ENCODE measurements around the gene MOB1B.

- TF ChIP-seq SUZ12 (IDR thresholded peaks at IDR 0.05): no peak
- TF ChIP-seq BHLHE40 (IDR thresholded peaks at IDR 0.05; ENCODE audit: borderline replicate concordance): no peak
- TF ChIP-seq HDGF (IDR thresholded peaks at IDR 0.05; ENCODE audit: borderline replicate concordance): no peak
- TF ChIP-seq SP1 (IDR thresholded peaks at IDR 0.05): no peak
- no peak for TF ChIP-seq L3MBTL2 (conservative IDR thresholded peaks at IDR 0.05)
- no peak for TF ChIP-seq FOXM1 (IDR thresholded peaks at IDR 0.05; ENCODE audit: borderline replicate concordance)
- no peak for TF ChIP-seq NFRKB (IDR thresholded peaks at IDR 0.05)
- TF ChIP-seq FOXA1 (IDR thresholded peaks at IDR 0.05): no peak
- TF ChIP-seq LEF1 (IDR thresholded peaks at IDR 0.05; ENCODE audit: borderline replicate concordance): no peak
- TF ChIP-seq FOXK2 (IDR thresholded peaks at IDR 0.05): no peak
- no peak for TF ChIP-seq ARNT (IDR thresholded peaks at IDR 0.05)
- no peak for TF ChIP-seq ELF4 (IDR thresholded peaks at IDR 0.05)
- no peak for TF ChIP-seq TARDBP (IDR thresholded peaks at IDR 0.05)
- no peak for TF ChIP-seq PKNOX1 (IDR thresholded peaks at IDR 0.05)
Observed at GRCh38 chr4:70984589-70984988, 82.4 kb downstream of the MOB1B start.

Data from HEK293T (cell line).